HG03139 (cell line): ENCODE measurements around the gene IRX5.

Experiments used
- ATAC-seq: cut with Tn5 transposase; IDR thresholded peaks from one replicate; pipeline ENCODE4 v1.9.1; 2021; ENCODE audit not compliant: unreplicated experiment

IRX5 gene

DNA sequence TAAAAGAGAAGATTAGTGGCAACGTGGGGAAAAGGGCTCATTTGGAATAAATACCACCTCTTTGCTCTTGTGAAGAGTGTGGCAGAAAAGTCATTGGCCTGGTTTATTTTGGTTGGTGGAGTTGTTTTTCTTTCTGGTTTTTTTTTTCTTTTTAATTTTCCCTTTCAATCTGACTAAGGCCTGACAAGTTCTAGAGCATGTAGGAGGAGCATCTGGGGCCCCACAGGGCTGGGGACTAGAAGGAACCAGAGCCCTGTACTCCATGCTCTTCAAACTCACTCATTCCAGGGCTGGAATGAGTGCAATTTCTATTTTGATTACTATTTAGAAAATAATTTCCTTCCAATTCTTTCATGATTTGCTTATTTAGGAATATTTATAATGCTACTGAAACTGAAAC is 13.3 kb downstream of the IRX5 start:
- ATAC-seq: no peak

DNA sequence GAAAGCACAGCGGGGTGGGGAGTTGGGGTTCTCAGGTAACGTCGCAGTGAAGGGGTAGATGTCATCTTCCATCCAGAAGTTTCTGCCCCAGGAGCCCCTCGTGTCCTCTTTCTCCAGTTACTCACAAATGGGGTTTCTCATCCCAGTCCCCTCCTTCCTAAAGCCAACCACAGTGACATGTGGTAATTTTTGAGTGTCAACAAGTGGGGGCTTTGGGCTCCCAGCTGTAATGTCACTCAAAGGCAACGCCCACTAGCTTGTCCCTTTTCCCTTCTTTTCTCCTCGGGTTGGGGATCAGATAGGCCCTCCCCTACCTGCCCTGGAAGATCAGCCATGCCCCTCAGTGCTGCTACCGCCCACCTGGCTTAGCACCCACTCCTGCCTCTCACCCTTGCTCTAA is 14.4 kb downstream of the IRX5 start:
- ATAC-seq: no peak

DNA sequence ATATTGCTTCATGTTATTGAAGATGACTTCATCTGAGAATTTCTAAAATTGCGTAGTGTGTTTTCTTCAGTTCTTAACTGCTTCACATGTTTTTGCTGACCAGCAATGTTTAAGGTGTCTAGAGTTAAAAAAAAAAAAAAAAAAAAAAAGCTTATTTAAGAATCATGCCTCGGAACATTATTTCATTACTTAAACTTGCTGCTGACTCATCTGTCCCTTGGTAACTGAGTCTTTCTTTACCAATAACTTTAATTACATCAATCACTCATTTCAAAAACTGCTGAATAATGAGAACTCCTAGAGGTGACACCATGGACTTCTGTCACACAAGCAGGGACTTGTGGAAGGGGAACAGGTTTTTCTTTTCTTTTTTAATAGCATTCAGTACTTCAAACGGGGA is 16.2 kb downstream of the IRX5 start:
- no peak for ATAC-seq

DNA sequence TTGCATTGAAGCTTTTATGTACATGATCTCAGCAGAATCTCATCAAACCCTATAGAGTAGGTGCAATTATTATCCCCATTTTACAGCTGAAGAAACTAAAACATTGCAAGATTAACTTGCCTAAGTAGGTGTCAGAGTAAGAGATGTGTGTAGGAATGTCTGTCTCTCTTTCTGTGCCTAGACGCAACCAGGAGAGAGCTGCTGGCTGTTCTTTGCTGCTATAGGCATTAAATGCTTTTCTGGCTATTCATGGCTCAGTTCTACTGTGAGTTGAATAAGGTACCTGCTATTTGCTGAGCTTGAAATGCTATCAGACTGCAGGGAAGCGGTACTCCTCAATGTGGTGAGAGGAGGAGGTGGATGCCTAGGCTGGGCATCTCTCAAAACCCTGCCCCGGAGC is 17.0 kb downstream of the IRX5 start:
- no peak for ATAC-seq

DNA sequence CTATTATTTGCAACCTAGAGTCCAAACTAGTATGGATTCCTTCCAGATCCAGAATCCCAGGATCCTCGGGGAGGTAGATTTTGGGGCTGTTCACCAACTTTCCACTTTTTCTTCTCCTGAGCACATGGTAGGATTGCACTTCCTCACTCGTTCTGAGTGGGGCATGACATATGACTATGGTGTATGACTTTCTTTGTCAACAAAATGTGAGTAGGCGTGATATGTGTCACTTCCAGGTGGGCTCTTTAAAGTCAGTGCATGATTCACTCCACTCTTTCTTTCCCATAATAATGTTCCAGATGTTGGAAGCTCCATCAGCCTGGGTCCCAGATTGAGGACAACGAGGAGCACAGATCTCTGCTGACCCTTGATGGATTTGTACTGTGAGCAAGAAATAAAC is 21.5 kb downstream of the IRX5 start:
- ATAC-seq: no peak

DNA sequence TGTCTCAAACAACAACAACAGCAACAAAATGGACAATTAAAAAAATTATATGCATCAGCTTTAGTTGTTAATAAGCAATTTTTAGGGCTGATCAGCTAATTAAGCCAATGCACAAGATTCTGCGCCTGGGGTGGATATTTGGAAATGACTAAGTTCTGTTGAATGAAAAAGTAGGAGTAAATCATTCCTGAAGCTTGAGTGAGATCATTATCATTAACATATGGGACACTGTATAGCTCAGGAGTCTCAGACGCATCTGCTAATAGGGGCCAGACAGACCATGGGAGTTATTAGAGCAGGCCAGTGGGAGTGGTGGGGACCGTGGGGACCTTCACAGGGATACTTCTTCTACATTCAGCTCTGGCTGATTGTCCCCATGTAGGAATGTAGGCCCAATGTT is 22.8 kb downstream of the IRX5 start:
- no peak for ATAC-seq

DNA sequence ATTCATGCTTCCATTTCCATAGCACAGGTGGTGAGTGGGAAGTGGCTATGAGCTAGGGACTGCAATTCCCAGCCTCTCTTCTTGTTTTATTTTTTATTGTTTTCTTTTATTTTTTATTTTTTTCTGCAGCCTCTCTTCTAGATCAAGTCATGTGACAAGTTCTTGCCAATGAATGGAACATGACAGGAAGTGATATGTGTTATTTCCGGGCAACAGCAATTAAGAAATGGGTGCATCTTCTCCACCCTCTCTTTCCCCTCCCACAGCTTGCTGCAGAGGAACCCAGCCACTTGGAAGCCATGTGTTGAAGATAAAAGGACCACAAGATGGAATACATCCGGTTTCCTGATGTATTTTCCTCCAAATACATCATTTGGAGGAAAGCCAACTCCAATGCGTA is 23.6 kb downstream of the IRX5 start:
- no peak for ATAC-seq

DNA sequence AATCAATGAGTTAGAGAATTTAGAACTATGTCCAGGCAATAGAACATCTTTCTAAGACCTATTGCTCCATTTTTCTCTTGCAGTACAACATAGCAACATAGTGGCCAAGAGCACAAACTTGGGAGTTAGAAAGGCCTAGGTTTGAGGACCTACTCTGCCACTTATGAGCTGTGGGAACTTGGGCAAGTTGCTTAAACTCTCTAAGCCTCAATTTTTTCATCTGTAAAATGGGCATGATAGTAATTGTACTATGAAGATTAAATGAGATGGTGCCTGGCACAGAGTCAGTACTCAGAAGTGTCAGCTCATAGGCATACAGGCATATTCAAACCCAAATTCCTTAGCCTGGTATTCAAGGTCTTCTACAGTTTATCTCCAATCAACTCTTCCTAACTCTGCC is 25.1 kb downstream of the IRX5 start:
- no peak for ATAC-seq

DNA sequence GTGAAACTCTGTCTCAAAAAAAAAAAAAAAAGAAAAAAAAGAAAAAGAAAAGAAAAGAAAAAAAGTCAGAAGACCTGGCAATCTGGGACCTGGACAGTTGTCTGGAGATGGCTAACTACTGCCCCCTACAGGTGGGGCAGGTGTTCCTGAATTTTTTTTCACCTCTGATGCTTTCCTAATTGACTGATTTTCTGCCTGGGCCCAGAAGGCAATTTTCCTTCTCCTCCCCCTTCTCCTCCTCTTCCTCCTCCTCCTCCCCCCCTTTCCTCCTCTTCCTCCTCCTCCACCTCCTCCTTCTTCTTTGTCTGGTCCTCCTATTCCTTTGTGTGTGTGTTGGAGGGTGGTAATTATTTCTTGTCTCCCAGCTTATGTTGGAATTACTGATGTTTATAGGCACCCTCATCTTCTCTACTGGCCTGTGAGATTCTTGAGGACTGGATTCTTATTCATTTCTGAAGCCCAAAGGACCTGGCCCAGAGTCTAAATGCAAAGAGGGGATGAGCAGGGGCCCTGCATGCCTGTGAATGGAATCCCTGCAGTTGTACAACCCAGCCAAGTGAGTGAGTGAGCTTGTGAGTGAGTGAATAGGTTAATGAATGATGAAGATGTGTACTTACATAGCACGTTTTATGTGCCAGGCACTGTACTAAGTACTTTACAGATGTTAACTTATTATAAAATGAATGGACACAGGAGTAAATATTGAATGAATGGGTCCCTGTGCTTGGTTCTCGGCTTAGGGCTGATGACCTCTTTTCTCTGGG is 26.9 kb downstream of the IRX5 start:
- ATAC-seq: no peak

DNA sequence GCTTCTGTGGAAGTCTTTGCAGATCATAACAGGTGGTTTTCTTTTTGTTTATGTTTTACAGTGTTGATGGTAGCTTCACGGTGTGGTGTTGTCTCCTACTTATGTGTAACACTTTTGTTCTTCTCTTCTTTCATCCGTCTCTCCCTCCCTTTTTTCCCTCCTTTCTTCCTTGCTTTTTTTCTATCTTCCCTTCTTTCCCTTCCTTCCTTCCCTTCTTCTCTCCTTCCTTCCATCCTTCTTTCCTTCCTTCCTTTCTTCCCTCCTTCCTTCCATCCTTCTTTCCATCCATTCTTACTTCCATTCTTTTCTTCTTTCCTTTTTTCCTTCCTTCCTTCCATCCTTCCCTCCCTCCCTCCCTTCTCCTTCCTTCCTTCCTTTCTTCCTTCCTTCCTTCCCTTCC is 31.4 kb downstream of the IRX5 start:
- no peak for ATAC-seq

DNA sequence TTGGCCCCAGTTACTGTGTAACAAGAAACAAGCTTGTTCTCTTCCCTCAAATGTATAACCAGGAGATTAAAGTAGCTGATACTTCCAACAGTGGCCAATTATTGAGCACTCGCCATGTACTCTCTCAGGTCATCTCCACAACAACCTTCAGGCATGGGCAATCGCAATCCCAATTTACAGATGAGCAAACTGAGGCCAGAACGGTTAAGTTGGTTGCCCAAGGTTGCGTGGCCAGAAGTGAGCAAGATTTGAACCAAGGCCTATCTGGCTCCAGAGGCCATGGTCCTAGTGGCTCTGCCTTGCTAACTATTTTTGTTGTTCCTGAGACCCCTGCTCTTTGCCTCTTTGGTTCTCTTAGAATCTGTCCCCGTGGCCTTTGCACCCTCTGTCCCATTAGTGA is 33.6 kb downstream of the IRX5 start:
- ATAC-seq: no peak

DNA sequence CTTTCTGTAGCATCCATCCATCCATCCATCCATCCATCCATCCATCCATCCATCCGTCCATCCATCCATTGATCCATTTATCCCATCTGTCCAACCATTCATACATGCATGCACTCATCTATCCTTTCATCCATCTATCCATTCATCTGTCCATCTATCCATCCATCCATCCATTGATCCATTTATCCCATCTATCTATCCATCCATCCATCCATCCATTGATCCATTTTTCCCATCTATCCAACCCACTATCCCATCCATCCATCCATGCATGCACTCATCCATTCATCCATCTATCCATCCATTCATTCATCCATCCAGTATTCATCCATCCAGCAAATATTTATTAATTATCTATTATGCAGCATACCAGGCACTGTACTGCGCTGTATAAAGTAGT is 34.8 kb downstream of the IRX5 start:
- ATAC-seq: no peak

DNA sequence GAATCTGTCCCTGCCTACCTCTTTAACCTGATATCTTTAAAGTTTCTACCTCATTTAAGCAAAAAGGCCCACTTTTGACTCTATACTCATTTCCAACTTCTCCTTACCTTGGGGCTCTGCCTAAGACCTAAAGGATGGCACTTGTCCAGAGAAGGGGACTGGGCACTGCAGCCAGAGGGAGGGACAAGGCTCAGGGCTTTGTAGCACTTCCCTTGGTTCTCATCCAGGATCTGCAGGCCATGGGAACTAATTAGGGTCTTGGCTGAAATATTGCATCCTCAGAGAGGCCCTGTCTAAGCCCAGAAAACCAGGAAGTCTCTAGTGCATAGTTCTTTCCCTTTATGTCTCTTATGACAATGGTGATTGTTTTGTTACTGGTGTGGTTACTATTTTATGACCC is 37.3 kb downstream of the IRX5 start:
- no peak for ATAC-seq

DNA sequence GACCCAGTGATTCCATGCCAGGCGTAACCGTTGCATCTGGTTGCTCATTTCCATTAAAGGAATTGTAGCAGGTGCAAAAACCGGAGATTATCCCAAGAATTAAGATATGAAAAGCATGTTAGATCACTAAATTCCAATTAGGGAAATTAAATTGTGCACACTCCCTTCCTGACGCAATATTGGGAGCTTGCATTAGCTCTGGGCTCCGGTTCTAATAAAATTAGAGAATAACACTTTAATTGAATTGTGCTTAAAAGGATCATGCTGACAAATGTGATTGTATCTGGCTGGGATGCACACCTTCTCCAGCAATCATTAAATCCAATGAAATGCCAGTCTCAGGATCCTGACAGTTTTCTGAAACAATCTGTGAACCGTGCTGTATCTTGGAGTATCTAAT is 38.1 kb downstream of the IRX5 start:
- ATAC-seq: no peak

DNA sequence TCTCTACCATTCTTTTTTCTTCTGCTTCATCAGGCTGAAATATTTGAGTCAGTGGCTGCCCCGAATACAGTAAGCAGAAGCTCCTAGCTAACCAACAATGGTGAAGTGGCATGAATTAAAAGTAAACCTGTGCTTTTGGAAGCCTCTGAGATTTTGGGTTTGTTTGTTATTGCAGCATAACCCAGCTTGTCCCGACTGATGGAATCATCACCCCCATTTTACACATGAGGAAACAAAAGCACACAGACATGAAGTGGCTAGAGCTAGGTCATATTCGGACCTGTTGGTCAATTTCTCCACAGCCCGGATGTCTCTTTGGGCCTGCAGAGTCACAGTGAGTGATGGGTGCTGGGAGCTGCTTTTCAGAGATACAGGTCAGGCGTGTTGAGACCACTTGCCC is 39.4 kb downstream of the IRX5 start:
- ATAC-seq: no peak

DNA sequence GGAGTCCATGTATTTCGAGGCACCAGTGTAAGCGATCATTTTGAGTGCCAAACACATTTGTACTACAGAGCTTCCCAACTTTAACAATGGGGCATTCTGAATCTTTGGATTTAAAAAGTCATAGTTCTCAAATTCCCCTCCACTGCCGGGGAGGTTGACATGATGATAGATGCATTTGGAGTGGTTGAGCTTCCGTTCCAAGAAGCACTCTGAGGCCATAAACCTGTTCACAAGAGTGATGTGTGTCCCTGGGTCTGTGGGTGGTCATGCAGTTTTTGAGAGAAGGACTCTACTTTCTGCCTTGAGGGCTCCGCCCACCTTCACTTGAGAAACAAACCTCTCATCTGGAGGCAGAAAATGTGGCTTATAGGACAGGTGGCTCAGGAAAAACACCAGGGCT is 43.7 kb downstream of the IRX5 start:
- no peak for ATAC-seq

DNA sequence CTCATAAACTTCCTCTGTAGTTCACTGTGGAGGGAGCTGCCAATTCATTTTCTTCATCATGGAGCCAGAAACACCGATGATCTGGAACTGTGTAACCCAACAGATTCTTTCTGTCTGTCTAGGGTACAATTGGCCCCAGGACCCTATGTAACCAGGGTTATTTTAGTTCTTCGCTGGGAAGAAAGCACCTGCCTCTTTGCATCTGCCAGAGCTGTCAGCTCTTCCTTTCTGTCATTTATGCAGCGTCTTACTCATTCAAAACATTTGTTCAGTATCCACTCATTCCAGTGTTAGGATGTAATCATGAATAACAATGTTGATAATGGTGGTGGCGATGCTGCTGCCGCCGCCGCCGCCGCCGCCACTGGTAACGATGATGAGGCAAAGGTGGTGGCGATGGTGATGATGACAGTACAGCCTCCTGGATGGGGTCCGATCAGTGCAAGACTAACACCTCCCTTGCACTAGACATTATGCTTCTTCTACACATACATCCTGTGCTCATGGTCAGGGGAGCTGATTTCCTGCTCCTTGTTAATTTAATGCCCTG is 46.1 kb downstream of the IRX5 start:
- no peak for ATAC-seq

DNA sequence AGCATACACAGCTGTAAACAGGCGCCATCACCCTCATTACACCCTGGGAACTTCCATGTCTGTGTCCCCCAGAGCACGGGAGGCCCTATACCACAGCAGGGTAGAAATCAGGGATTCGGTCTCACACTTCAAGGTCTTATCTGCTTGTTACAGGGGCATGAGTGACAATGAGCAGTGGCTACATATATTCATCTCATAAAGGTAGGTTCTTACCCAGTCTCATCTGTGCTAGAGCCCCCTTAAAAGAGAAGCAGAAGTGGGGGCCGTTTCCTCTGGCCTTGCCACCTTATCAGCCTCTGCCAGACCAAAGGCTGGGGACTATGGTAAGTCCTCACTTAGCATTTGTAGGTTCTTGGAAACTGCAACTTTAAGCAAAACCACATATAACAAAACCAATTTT is 46.5 kb downstream of the IRX5 start:
- no peak for ATAC-seq

DNA sequence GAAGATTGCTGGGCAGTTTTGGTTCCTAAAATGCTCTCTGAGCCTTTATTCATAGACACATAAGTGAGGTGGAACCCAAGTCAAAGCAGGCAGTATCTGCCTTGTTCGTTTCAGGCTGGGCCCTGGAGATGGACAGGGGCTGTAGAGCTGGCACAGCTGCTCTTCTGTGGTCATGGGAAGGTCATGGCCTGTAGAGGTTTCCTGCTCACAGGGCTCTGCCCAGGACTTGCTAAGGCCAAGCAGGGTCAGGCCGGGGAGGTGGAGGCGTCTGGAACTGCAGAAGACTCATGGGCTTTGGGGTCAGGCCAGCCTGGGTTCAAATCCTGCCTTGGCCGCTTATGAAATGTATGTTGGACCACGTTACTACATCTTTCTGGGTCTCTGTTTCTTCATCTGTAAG is 50.2 kb downstream of the IRX5 start:
- no peak for ATAC-seq
